ENCODE measurements around the gene PYCR2.

GRCh38 chr1:225945564-225945963, 21.5 kb upstream of the PYCR2 start:
- TF ChIP-seq EP300 (IDR thresholded peaks at IDR 0.05; ENCODE audit: borderline replicate concordance in 1 of 2, low read depth in 2 of 2, low read length in 2 of 2) (peak in 1 of 2 experiments; percentile 59; a peak in 1 of 3 replicates), CTCF (IDR thresholded peaks at IDR 0.05; ENCODE audit: control extremely low read depth in 1 of 3, insufficient read depth in 1 of 3, low read depth in 1 of 3, low read length in 3 of 3) (no peak), SP4 (IDR thresholded peaks at IDR 0.05; ENCODE audit: low read length) (no peak), KDM1A (IDR thresholded peaks at IDR 0.05; ENCODE audit: borderline replicate concordance, low read length) (no peak)
